ENCODE data around the gene STAG2.
"Not testable (repeated sequence)": the region's sequence is repeated elsewhere in the genome, so short reads cannot be mapped to it uniquely, and the experiment has no call there.

The STAG2 gene

DNA sequence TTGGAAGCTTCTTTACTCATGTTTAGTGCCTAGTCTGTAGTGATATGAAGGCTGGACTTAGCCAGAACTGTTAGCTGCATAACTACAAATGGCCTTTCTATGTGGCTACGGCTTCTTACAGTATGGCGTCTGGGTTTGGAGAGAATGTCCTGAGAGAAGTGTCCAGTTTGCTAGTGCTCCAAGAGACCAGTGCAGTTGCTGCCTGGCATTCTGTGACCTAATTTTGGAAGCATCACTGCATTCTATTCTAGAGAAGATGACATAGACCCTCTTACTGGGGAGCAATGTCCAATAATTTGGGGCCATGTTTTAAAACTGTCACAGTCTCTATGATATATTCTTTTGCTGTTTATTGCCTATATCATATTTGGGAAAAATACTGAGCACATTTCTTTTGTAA is 74.2 kb downstream of the STAG2 start:
- Histone ChIP-seq H2AFZ (ENCODE audit: low read length) (no peak overlapping the region), H3K4me1 (ENCODE audit: low read length) (no peaks in the 10 kb centered on the region), H3K4me2 (ENCODE audit: low read depth, low read length) (no peak overlapping the region), H3K27me3 (replicated peaks; ENCODE audit: insufficient read depth, low read length) (no peaks in the 10 kb centered on the region), H3K79me2 (ENCODE audit: low read length) (peaks cover 33% of the 10 kb centered on the region), H3K27ac (ENCODE audit: low read length) (no peak overlapping the region), H4K20me1 (ENCODE audit: insufficient read depth, low read length) (no peaks in the 10 kb centered on the region), H3K9me2 (replicated peaks; ENCODE audit: insufficient read depth, low read length) (no peaks in the 10 kb centered on the region), H3F3A (ENCODE audit: insufficient read depth, low read length) (no peaks in the 10 kb centered on the region), H3K9ac (ENCODE audit: low read length) (no peak overlapping the region), H3K4me3 (ENCODE audit: low read length) (no peak overlapping the region), H3K36me3 (replicated peaks; ENCODE audit: insufficient read depth, low read length) (no peaks in the 10 kb centered on the region), H3K9me3 (replicated peaks; ENCODE audit: insufficient read depth, low read length) (no peaks in the 10 kb centered on the region)
- no peak for DNase-seq
- TF ChIP-seq EZH2 (optimal IDR thresholded peaks at IDR 0.05; ENCODE audit: low read depth, low read length) (no peak), EZH2phosphoT487 (IDR thresholded peaks at IDR 0.05; ENCODE audit: low read length) (no peak)
- TF ChIP-seq, protein P1, sequence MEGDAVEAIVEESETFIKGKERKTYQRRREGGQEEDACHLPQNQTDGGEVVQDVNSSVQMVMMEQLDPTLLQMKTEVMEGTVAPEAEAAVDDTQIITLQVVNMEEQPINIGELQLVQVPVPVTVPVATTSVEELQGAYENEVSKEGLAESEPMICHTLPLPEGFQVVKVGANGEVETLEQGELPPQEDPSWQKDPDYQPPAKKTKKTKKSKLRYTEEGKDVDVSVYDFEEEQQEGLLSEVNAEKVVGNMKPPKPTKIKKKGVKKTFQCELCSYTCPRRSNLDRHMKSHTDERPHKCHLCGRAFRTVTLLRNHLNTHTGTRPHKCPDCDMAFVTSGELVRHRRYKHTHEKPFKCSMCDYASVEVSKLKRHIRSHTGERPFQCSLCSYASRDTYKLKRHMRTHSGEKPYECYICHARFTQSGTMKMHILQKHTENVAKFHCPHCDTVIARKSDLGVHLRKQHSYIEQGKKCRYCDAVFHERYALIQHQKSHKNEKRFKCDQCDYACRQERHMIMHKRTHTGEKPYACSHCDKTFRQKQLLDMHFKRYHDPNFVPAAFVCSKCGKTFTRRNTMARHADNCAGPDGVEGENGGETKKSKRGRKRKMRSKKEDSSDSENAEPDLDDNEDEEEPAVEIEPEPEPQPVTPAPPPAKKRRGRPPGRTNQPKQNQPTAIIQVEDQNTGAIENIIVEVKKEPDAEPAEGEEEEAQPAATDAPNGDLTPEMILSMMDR (IDR thresholded peaks at IDR 0.05; ENCODE audit: low read length) = no peak

- Histone ChIP-seq H3K9me2 (replicated peaks; ENCODE audit: insufficient read depth, low read length) (no peaks in the 10 kb centered on the region), H3K27ac (ENCODE audit: low read length) (no peak overlapping the region), H3K4me3 (ENCODE audit: low read length) (no peak overlapping the region), H4K20me1 (ENCODE audit: insufficient read depth, low read length) (no peaks in the 10 kb centered on the region), H3K9me3 (replicated peaks; ENCODE audit: insufficient read depth, low read length) (no peaks in the 10 kb centered on the region), H3K9ac (ENCODE audit: low read length) (no peak overlapping the region), H3K4me2 (ENCODE audit: low read depth, low read length) (no peak overlapping the region), H3K27me3 (replicated peaks; ENCODE audit: insufficient read depth, low read length) (no peaks in the 10 kb centered on the region), H2AFZ (ENCODE audit: low read length) (no peak overlapping the region), H3K4me1 (ENCODE audit: low read length) (no peaks in the 10 kb centered on the region), H3K79me2 (ENCODE audit: low read length) (peaks cover 18% of the 10 kb centered on the region), H3F3A (ENCODE audit: insufficient read depth, low read length) (no peaks in the 10 kb centered on the region), H3K36me3 (replicated peaks; ENCODE audit: insufficient read depth, low read length) (no peaks in the 10 kb centered on the region)
- no peak for DNase-seq
- TF ChIP-seq EZH2 (optimal IDR thresholded peaks at IDR 0.05; ENCODE audit: low read depth, low read length) (no peak), EZH2phosphoT487 (IDR thresholded peaks at IDR 0.05; ENCODE audit: low read length) (no peak)
- TF ChIP-seq, protein P1 (IDR thresholded peaks at IDR 0.05; ENCODE audit: low read length) = no peak
These were observed 80.5 kb downstream of the STAG2 start for GRCh38 chrX:124042042-124042441.

- Histone ChIP-seq H2AFZ (ENCODE audit: low read length) (no peak overlapping the region), H3K36me3 (replicated peaks; ENCODE audit: insufficient read depth, low read length) (no peaks in the 10 kb centered on the region), H3K4me1 (ENCODE audit: low read length) (no peaks in the 10 kb centered on the region), H3K4me2 (ENCODE audit: low read depth, low read length) (no peak overlapping the region), H4K20me1 (ENCODE audit: insufficient read depth, low read length) (no peaks in the 10 kb centered on the region), H3K27ac (ENCODE audit: low read length) (no peak overlapping the region), H3K27me3 (replicated peaks; ENCODE audit: insufficient read depth, low read length) (no peaks in the 10 kb centered on the region), H3K79me2 (ENCODE audit: low read length) (0 out of 2 replicates have a peak, but pooled peaks cover 7% of the 10 kb centered on the region), H3K9ac (ENCODE audit: low read length) (no peak overlapping the region), H3K9me2 (replicated peaks; ENCODE audit: insufficient read depth, low read length) (no peaks in the 10 kb centered on the region), H3K4me3 (ENCODE audit: low read length) (no peak overlapping the region), H3K9me3 (replicated peaks; ENCODE audit: insufficient read depth, low read length) (no peaks in the 10 kb centered on the region), H3F3A (ENCODE audit: insufficient read depth, low read length) (no peaks in the 10 kb centered on the region; the same call in 1 of the 2 replicates)
- no peak for DNase-seq
- no peak for TF ChIP-seq EZH2phosphoT487 (IDR thresholded peaks at IDR 0.05; ENCODE audit: low read length)
- TF ChIP-seq EZH2 (optimal IDR thresholded peaks at IDR 0.05; ENCODE audit: low read depth, low read length) = no peak
- TF ChIP-seq, protein P1 (IDR thresholded peaks at IDR 0.05; ENCODE audit: low read length) = no peak
These were observed 83.6 kb downstream of the STAG2 start for GRCh38 chrX:124045109-124045508.

- not testable (repeated sequence) for H3F3A ChIP-seq (ENCODE audit: insufficient read depth, low read length); H3K9me3 ChIP-seq (replicated peaks; ENCODE audit: insufficient read depth, low read length); H3K27me3 ChIP-seq (replicated peaks; ENCODE audit: insufficient read depth, low read length); H3K27ac ChIP-seq (ENCODE audit: low read length); H3K79me2 ChIP-seq (ENCODE audit: low read length); H3K36me3 ChIP-seq (replicated peaks; ENCODE audit: insufficient read depth, low read length); H3K4me2 ChIP-seq (ENCODE audit: low read depth, low read length); H3K9me2 ChIP-seq (replicated peaks; ENCODE audit: insufficient read depth, low read length); H3K9ac ChIP-seq (ENCODE audit: low read length); DNase-seq; H4K20me1 ChIP-seq (ENCODE audit: insufficient read depth, low read length); H2AFZ ChIP-seq (ENCODE audit: low read length); H3K4me3 ChIP-seq (ENCODE audit: low read length)
- H3K4me1 ChIP-seq (ENCODE audit: low read length) = peaks cover 10% of the 10 kb centered on the region
These were observed 122.9 kb downstream of the STAG2 start for GRCh38 chrX:124084417-124084816.
